H1 (cell line): ENCODE measurements around the gene BHMT2. TPM values are rescaled to one million over a fixed set of nuclear protein-coding genes. Genes with fewer than 3 reads are reported as not detected.

Source experiments
- CTCF ChIA-PET: fragments of 300-600 bp; sonication (Branson Sonifier 250); formaldehyde crosslinking; loops from one replicate; lab custom pipeline; 2021; ENCODE audit not compliant: partially characterized antibody; lab: Charles Lee
- POLR2A ChIA-PET: fragments of 300-600 bp; sonication (Branson Sonifier 250); formaldehyde crosslinking; loops from one replicate; lab custom pipeline; 2021; ENCODE audit warnings: inconsistent platforms; ENCODE audit not compliant: partially characterized antibody; lab: Charles Lee
- DNase-seq, 2 experiments: peaks; one replicate each; pipeline versions ENCODE4 v3.0.0 to v3.0.0-alpha.2; 2010 to 2022; ENCODE audit warnings: low spot score in 2 of 2, low read depth in 1 of 2, mixed read lengths in 1 of 2
- FAIRE-seq: peaks from 2 replicates; lab custom pipeline; 2011; peaks lifted over from hg19 to GRCh38; lab: Jason Lieb, UNC
- H2AFZ ChIP-seq: 2 replicates; pipeline ENCODE4 v1.8.1; 2012; ENCODE audit warnings: low read length, inconsistent platforms
- H2AK5ac ChIP-seq: 2 replicates; pipeline ENCODE4 v1.6.1; 2013; ENCODE audit warnings: low read depth, low read length
- H2BK120ac ChIP-seq: replicated peaks from 2 replicates; pipeline ENCODE3; 2013; ENCODE audit warnings: low read depth, low read length, inconsistent platforms
- H2BK12ac ChIP-seq: 2 replicates; pipeline ENCODE4 v1.6.1; 2013; ENCODE audit warnings: low read depth, low read length
- H2BK15ac ChIP-seq: 2 replicates; pipeline ENCODE4 v1.6.1; 2013; ENCODE audit warnings: low read length
- H2BK20ac ChIP-seq: 2 replicates; pipeline ENCODE4 v1.6.1; 2013; ENCODE audit warnings: low read length
- H2BK5ac ChIP-seq: 2 replicates; pipeline ENCODE4 v1.6.1; 2013; ENCODE audit warnings: low read depth, low read length
- H3K14ac ChIP-seq: 2 replicates; pipeline ENCODE4 v1.6.1; 2013; ENCODE audit warnings: inconsistent platforms; ENCODE audit not compliant: insufficient read length
- H3K18ac ChIP-seq: 2 replicates; pipeline ENCODE4 v1.6.1; 2013; ENCODE audit warnings: low read length; ENCODE audit errors: extremely low read depth
- H3K23ac ChIP-seq: 2 replicates; pipeline ENCODE4 v1.6.1; 2013; ENCODE audit warnings: inconsistent platforms; ENCODE audit not compliant: insufficient read length
- H3K23me2 ChIP-seq: 2 replicates; pipeline ENCODE4 v1.6.1; 2013; ENCODE audit warnings: low read depth, low read length
- H3K27ac ChIP-seq: 2 replicates; pipeline ENCODE4 v1.6.1; 2011; ENCODE audit warnings: low read depth, low read length, inconsistent platforms
- H3K27me3 ChIP-seq, 4 experiments: replicated peaks in 1 of 4; 1 replicate in 1 of 4; 2 replicates in 3 of 4; pipeline versions ENCODE4 v1.6.1 to v1.8.1; 2011 to 2013; ENCODE audit warnings: low read length in 3 of 4, mild to moderate bottlenecking in 3 of 4, inconsistent platforms in 2 of 4, mixed read lengths in 2 of 4, moderate library complexity in 1 of 4; ENCODE audit not compliant: control insufficient read depth in 3 of 4, insufficient read depth in 3 of 4; ENCODE audit errors: extremely low read depth in 1 of 4
- H3K36me3 ChIP-seq, 4 experiments: 2 replicates each; pipeline versions ENCODE4 v1.6.1 to v1.8.1; 2011 to 2013; ENCODE audit warnings: mild to moderate bottlenecking in 4 of 4, low read length in 3 of 4, moderate library complexity in 2 of 4, control low read depth in 1 of 4, inconsistent platforms in 1 of 4; ENCODE audit not compliant: insufficient read depth in 4 of 4, control insufficient read depth in 2 of 4
- H3K4ac ChIP-seq: replicated peaks from 2 replicates; pipeline ENCODE3; 2013; ENCODE audit warnings: low read length, low read depth, mixed read lengths, inconsistent platforms; ENCODE audit not compliant: insufficient read length
- H3K4me1 ChIP-seq, 4 experiments: replicated peaks in 1 of 4; 1 replicate in 1 of 4; 2 replicates in 3 of 4; pipeline versions ENCODE4 v1.6.1 to v1.8.1; 2011 to 2013; ENCODE audit warnings: low read length in 3 of 4, inconsistent platforms in 2 of 4, mixed read lengths in 1 of 4; ENCODE audit not compliant: insufficient read depth in 4 of 4, control insufficient read depth in 3 of 4
- H3K4me2 ChIP-seq, 2 experiments: 2 replicates each; pipeline versions ENCODE4 v1.6.1 to v1.8.1; 2011 to 2013; ENCODE audit warnings: low read depth in 2 of 2, low read length in 2 of 2, control low read depth in 1 of 2, inconsistent platforms in 1 of 2, mild to moderate bottlenecking in 1 of 2; ENCODE audit not compliant: insufficient read depth in 1 of 2
- H3K4me3 ChIP-seq, 4 experiments: fragments of 200-600, 300-600 bp in 1 of 4; sonication (generic), shearing (Covaris generic), sonication (Bioruptor Twin) in 1 of 4; 2 replicates each; pipeline versions ENCODE4 v1.5.1 to v1.8.1; 2011 to 2016; ENCODE audit warnings: low read length in 4 of 4, low read depth in 3 of 4, control low read depth in 2 of 4, inconsistent platforms in 2 of 4, mild to moderate bottlenecking in 2 of 4, mixed read lengths in 1 of 4, moderate library complexity in 1 of 4; ENCODE audit not compliant: insufficient read depth in 2 of 4; ENCODE audit errors: extremely low read depth in 1 of 4
- H3K56ac ChIP-seq: replicated peaks from 2 replicates; pipeline ENCODE3; 2013; ENCODE audit warnings: low read depth, mild to moderate bottlenecking, mixed read lengths, low read length, inconsistent platforms; ENCODE audit not compliant: insufficient read length
- H3K79me1 ChIP-seq: 2 replicates; pipeline ENCODE4 v1.6.1; 2013; ENCODE audit warnings: low read depth, low read length, control low read depth
- H3K79me2 ChIP-seq, 2 experiments: 2 replicates each; pipeline versions ENCODE4 v1.6.1 to v1.8.1; 2012 to 2013; ENCODE audit warnings: low read length in 2 of 2, mild to moderate bottlenecking in 2 of 2, inconsistent platforms in 1 of 2; ENCODE audit not compliant: insufficient read depth in 2 of 2, control insufficient read depth in 1 of 2
- H3K9ac ChIP-seq, 4 experiments: replicated peaks in 1 of 4; 1 replicate in 1 of 4; 2 replicates in 3 of 4; pipeline versions ENCODE4 v1.6.1 to v1.8.1; 2011 to 2013; ENCODE audit warnings: low read depth in 3 of 4, low read length in 3 of 4, control low read depth in 2 of 4, mild to moderate bottlenecking in 2 of 4, moderate library complexity in 2 of 4, inconsistent platforms in 1 of 4; ENCODE audit errors: extremely low read depth in 1 of 4
- H3K9me3 ChIP-seq, 2 experiments: 2 replicates each; pipeline versions ENCODE4 v1.6.1 to v1.8.1; 2012 to 2013; ENCODE audit warnings: mild to moderate bottlenecking in 2 of 2, moderate library complexity in 2 of 2, control low read depth in 1 of 2, inconsistent platforms in 1 of 2, low read depth in 1 of 2, low read length in 1 of 2, mixed read lengths in 1 of 2; ENCODE audit not compliant: insufficient read depth in 2 of 2
- H4K20me1 ChIP-seq, 2 experiments: replicated peaks in 1 of 2; 2 replicates each; pipeline versions ENCODE3 to v1.8.1; 2011 to 2013; ENCODE audit warnings: inconsistent platforms in 2 of 2, low read length in 2 of 2, mild to moderate bottlenecking in 1 of 2; ENCODE audit not compliant: insufficient read depth in 2 of 2, control insufficient read depth in 1 of 2
- H4K5ac ChIP-seq: 2 replicates; pipeline ENCODE4 v1.6.1; 2013; ENCODE audit warnings: low read length, low read depth, mixed read lengths, inconsistent platforms; ENCODE audit not compliant: insufficient read length
- H4K8ac ChIP-seq: 2 replicates; pipeline ENCODE4 v1.8.0; 2013; ENCODE audit warnings: mild to moderate bottlenecking, moderate library complexity, low read length, inconsistent platforms; ENCODE audit not compliant: insufficient read depth; ENCODE audit errors: extremely low read depth
- H4K91ac ChIP-seq: replicated peaks from 2 replicates; pipeline ENCODE3; 2013; ENCODE audit warnings: low read length, mixed read lengths, inconsistent platforms; ENCODE audit not compliant: insufficient read length
- CTCF ChIP-seq, 3 experiments: IDR thresholded peaks; 1 replicate in 2 of 3; 2 replicates in 1 of 3; pipeline versions ENCODE4 v1.5.1 to v1.6.1; 2011; ENCODE audit warnings: low read length in 3 of 3, mild to moderate bottlenecking in 3 of 3, inconsistent platforms in 2 of 3, low read depth in 1 of 3, moderate library complexity in 1 of 3; ENCODE audit not compliant: insufficient read depth in 1 of 3; ENCODE audit errors: control extremely low read depth in 1 of 3
- EP300 ChIP-seq, 2 experiments: IDR thresholded peaks; 1 replicate in 1 of 2; 2 replicates in 1 of 2; pipeline ENCODE4 v1.6.1; 2011 to 2012; ENCODE audit warnings: low read depth in 2 of 2, low read length in 2 of 2, mild to moderate bottlenecking in 2 of 2, borderline replicate concordance in 1 of 2, inconsistent platforms in 1 of 2, moderate library complexity in 1 of 2
- JUND ChIP-seq: IDR thresholded peaks from 2 replicates; pipeline ENCODE4 v1.6.1; 2011; ENCODE audit warnings: mild to moderate bottlenecking, improper control_type of control experiment, low read length
- SUZ12 ChIP-seq: fragments of 200-600 bp; sonication (generic); IDR thresholded peaks from 2 replicates; pipeline ENCODE4 v1.6.1; 2012; ENCODE audit warnings: mild to moderate bottlenecking, inconsistent platforms, low read length, moderate library complexity, mixed read lengths
- YY1 ChIP-seq: IDR thresholded peaks from 2 replicates; pipeline ENCODE4 v1.6.1; 2011; ENCODE audit warnings: low read depth, mild to moderate bottlenecking, low read length
- WGBS, 2 experiments: shearing (Covaris generic) in 1 of 2; methylation state at CpG; one replicate each; pipeline versions ENCODE4 v1.1.6 to v1.1.7; 2013 to 2015; ENCODE audit warnings: low lambda C conversion rate in 2 of 2, mixed read lengths in 2 of 2, inconsistent platforms in 1 of 2, low coverage in 1 of 2, missing lambda C conversion rate in 1 of 2; ENCODE audit not compliant: insufficient replicate concordance in 2 of 2, insufficient coverage in 1 of 2, insufficient read length in 1 of 2; ENCODE audit errors: extremely low coverage in 1 of 2, missing lambda C conversion rate in 1 of 2; 5-methylcytosine and 5-hydroxymethylcytosine counted together
- polyA plus RNA-seq, 7 experiments: library from polyadenylated mRNA; depleted of rRNA in 3 of 7; stranded (reverse) in 5 of 7; unstranded in 2 of 7; fragments of >200 nt in 5 of 7; fragments of 200-250 nt in 2 of 7; gene quantifications; 1 replicate in 5 of 7; 2 replicates in 1 of 7; 4 replicates in 1 of 7; pipeline versions ENCODE4 v1.2.1 to v1.2.3, GENCODE V29; 2011 to 2013; ENCODE audit warnings: missing spikeins in 2 of 7, mixed read lengths in 2 of 7
- total RNA-seq: library from RNA; stranded (reverse); fragmentation: NEBNext Ultra II Directional; extraction: Animal tissue kit (Norgen Biotek cat#: 25700); gene quantifications from 2 replicates; pipeline ENCODE4 v1.2.1, GENCODE V29; 2021

The BHMT2 gene
- total and polyA plus RNA-seq, 2 of the 8 experiments (the other 6 are each of a cell fraction or from before 2014, with no cell fraction given) = 0.11 TPM; not detected in 1

DNA sequence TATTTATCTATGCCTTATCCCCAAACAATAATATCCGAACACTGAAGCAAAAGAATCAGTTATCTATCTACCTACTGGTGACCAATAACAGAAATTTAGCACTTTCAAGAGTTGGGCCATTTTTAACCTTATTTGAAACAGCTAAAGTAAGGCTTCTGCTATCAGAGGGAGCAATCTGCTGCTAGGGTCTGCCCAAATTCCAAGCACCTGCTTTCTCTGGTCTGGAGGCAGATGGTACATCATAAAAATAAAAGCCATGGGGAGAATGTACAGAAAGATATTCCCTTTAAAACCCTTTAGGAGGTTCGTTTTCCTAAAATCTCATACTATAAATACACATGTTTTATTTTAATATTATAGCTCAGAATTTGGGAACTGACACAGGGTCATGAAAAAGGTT, 46.8 kb upstream of the BHMT2 start:
- Histone ChIP-seq H3K79me1 (no peaks in the 10 kb centered on the region), H3K4ac (no peak overlapping the region), H2BK15ac (no peak overlapping the region), H2BK5ac (no peak overlapping the region), H3K56ac (no peak overlapping the region), H3K18ac (no peak overlapping the region), H2BK120ac (no peak overlapping the region), H3K36me3 (no peaks in the 10 kb centered on the region), H3K4me1 (peaks cover 3 to 14% (median 6%) of the 10 kb centered on the region in 4 experiments; a peak in 5 of 7 replicates), H3K14ac (no peak overlapping the region), H2BK20ac (no peak overlapping the region), H3K9ac (no peak overlapping the region), H4K8ac (no peak overlapping the region), H3K4me3 (no peak overlapping the region), H3K4me2 (no peak overlapping the region), H3K79me2 (no peaks in the 10 kb centered on the region), H2BK12ac (no peak overlapping the region), H4K20me1 (no peaks in the 10 kb centered on the region), H2AFZ (no peak overlapping the region), H3K9me3 (no peaks in the 10 kb centered on the region), H3K23ac (no peak overlapping the region), H3K27ac (no peak overlapping the region), H2AK5ac (no peak overlapping the region), H3K23me2 (no peaks in the 10 kb centered on the region), H3K27me3 (no peaks in the 10 kb centered on the region), H4K5ac (no peak overlapping the region), H4K91ac (no peak overlapping the region)
- ChIA-PET CTCF (interaction anchor here (0.6 to 13.1 kb wide), 24 partner anchors 11 to 975 kb away, joined by 3 to 243 read pairs (median 4); partner anchors contain the start of gene BHMT), POLR2A (no interaction called here)
- DNase-seq (no peak), FAIRE-seq (no peak)
- WGBS, 2 experiments = 94% methylated on average over 2 of the region's 2 CpGs; no CpG with 5 or more reads in 1 of the 2 experiments
- TF ChIP-seq JUND = no peak
- no peak for TF ChIP-seq EP300 (IDR thresholded peaks at IDR 0.05; ENCODE audit: borderline replicate concordance in 1 of 2, low read depth in 2 of 2, low read length in 2 of 2)
- no peak for TF ChIP-seq CTCF (IDR thresholded peaks at IDR 0.05; ENCODE audit: control extremely low read depth in 1 of 3, insufficient read depth in 1 of 3, low read depth in 1 of 3, low read length in 3 of 3)
- no peak for TF ChIP-seq YY1
- TF ChIP-seq SUZ12 = no peak
